WTC11 (cell line): ENCODE data around the gene METRN. TPM values are rescaled to one million over a fixed set of nuclear protein-coding genes. Genes with fewer than 3 reads are reported as not detected.

ENCODE experiments used
- ATAC-seq: fragments of 200-7000 bp; cut with Tn5 transposase; 2 replicates; pipeline ENCODE4 v1.10.0; 2021; ENCODE audit warnings: mild to moderate bottlenecking, moderate library complexity
- CTCF ChIA-PET: fragments of 300-600 bp; sonication (Branson Sonifier 250); formaldehyde crosslinking; loops from one replicate; lab custom pipeline; 2021; ENCODE audit warnings: antibody characterized with exemption; lab: Charles Lee
- POLR2A ChIA-PET: fragments of 350-600 bp; sonication (Branson Sonifier 250); formaldehyde crosslinking; loops from one replicate; lab custom pipeline; 2021; ENCODE audit warnings: antibody characterized with exemption; lab: Charles Lee
- DNase-seq: peaks from one replicate; pipeline ENCODE4 v3.0.0; 2021; ENCODE audit warnings: low spot score
- H3K27ac Mint-ChIP-seq: 2 replicates; pipeline ENCODE4 v1.8.0; 2021; ENCODE audit warnings: mixed read lengths
- H3K27me3 Mint-ChIP-seq: 2 replicates; pipeline ENCODE4 v1.8.0; 2021; ENCODE audit warnings: low read depth, mild to moderate bottlenecking, moderate library complexity, mixed read lengths
- H3K36me3 Mint-ChIP-seq: 2 replicates; pipeline ENCODE4 v1.8.0; 2021; ENCODE audit warnings: mixed read lengths
- H3K4me1 Mint-ChIP-seq: 2 replicates; pipeline ENCODE4 v1.8.0; 2022; ENCODE audit warnings: mixed read lengths
- H3K4me3 Mint-ChIP-seq: 2 replicates; pipeline ENCODE4 v1.8.0; 2021; ENCODE audit warnings: mild to moderate bottlenecking, moderate library complexity, mixed read lengths
- H3K9me3 Mint-ChIP-seq: 2 replicates; pipeline ENCODE4 v1.8.0; 2021; ENCODE audit warnings: mixed read lengths
- ATF2 ChIP-seq: sonication (generic); formaldehyde crosslinking; IDR thresholded peaks from 2 replicates; pipeline ENCODE4 v1.8.1; 2022; ENCODE audit warnings: low read depth, missing genetic modification reagents, borderline replicate concordance
- ATF3 ChIP-seq: sonication (generic); formaldehyde crosslinking; conservative IDR thresholded peaks from 2 replicates; pipeline ENCODE4 v1.8.1; 2022; ENCODE audit warnings: mild to moderate bottlenecking, missing genetic modification reagents
- ELF4 ChIP-seq: sonication (generic); formaldehyde crosslinking; IDR thresholded peaks from 2 replicates; pipeline ENCODE4 v1.8.1; 2022; ENCODE audit warnings: low read depth, mild to moderate bottlenecking, moderate library complexity, missing genetic modification reagents
- FOXJ3 ChIP-seq: sonication (generic); formaldehyde crosslinking; IDR thresholded peaks from 2 replicates; pipeline ENCODE4 v1.9.0; 2021; ENCODE audit warnings: missing genetic modification reagents, mild to moderate bottlenecking, borderline replicate concordance
- FOXP4 ChIP-seq: sonication (generic); formaldehyde crosslinking; IDR thresholded peaks from 2 replicates; pipeline ENCODE4 v1.8.0; 2022; ENCODE audit warnings: mild to moderate bottlenecking, missing genetic modification reagents
- GRHL2 ChIP-seq: fragments of 250-450 bp; sonication (Bioruptor Pico); IDR thresholded peaks from 2 replicates; pipeline ENCODE4 v1.8.0; 2022; ENCODE audit warnings: mild to moderate bottlenecking, moderate library complexity; ENCODE audit not compliant: insufficient replicate concordance, severe bottlenecking
- HMGXB4 ChIP-seq: sonication (generic); formaldehyde crosslinking; IDR thresholded peaks from 2 replicates; pipeline ENCODE4 v1.8.1; 2023; ENCODE audit warnings: mild to moderate bottlenecking, moderate library complexity, missing genetic modification reagents
- IRF2 ChIP-seq: sonication (generic); formaldehyde crosslinking; IDR thresholded peaks from 2 replicates; pipeline ENCODE4 v1.8.0; 2022; ENCODE audit warnings: low read depth, missing genetic modification reagents, borderline replicate concordance
- MXD4 ChIP-seq: fragments of 250-450 bp; sonication (Bioruptor Pico); IDR thresholded peaks from 2 replicates; pipeline ENCODE4 v1.8.0; 2021; ENCODE audit warnings: mild to moderate bottlenecking, moderate library complexity, borderline replicate concordance
- MYBL2 ChIP-seq: sonication (generic); formaldehyde crosslinking; IDR thresholded peaks from 2 replicates; pipeline ENCODE4 v1.8.1; 2023; ENCODE audit warnings: mild to moderate bottlenecking, moderate library complexity, missing genetic modification reagents
- NFATC4 ChIP-seq: fragments of 250-450 bp; sonication (Bioruptor Pico); IDR thresholded peaks from 2 replicates; pipeline ENCODE4 v1.9.0; 2021; ENCODE audit warnings: mild to moderate bottlenecking
- NFE2L1 ChIP-seq: sonication (generic); formaldehyde crosslinking; IDR thresholded peaks from 2 replicates; pipeline ENCODE4 v1.8.1; 2023; ENCODE audit warnings: missing genetic modification reagents
- OVOL2 ChIP-seq: fragments of 250-450 bp; sonication (Bioruptor Pico); IDR thresholded peaks from 2 replicates; pipeline ENCODE4 v1.9.0; 2021; ENCODE audit warnings: mild to moderate bottlenecking, borderline replicate concordance
- SMAD3 ChIP-seq: sonication (generic); formaldehyde crosslinking; IDR thresholded peaks from 2 replicates; pipeline ENCODE4 v1.8.0; 2022; ENCODE audit warnings: missing genetic modification reagents, mild to moderate bottlenecking, borderline replicate concordance
- SMAD4 ChIP-seq: sonication (generic); formaldehyde crosslinking; IDR thresholded peaks from 2 replicates; pipeline ENCODE4 v1.8.0; 2022; ENCODE audit warnings: mild to moderate bottlenecking, missing genetic modification reagents
- TEAD1 ChIP-seq: sonication (generic); formaldehyde crosslinking; IDR thresholded peaks from 2 replicates; pipeline ENCODE4 v1.8.0; 2022; ENCODE audit warnings: mild to moderate bottlenecking, missing genetic modification reagents
- TP53 ChIP-seq: sonication (generic); formaldehyde crosslinking; IDR thresholded peaks from 2 replicates; pipeline ENCODE4 v1.8.1; 2023; ENCODE audit warnings: mild to moderate bottlenecking, missing genetic modification reagents
- ZNF121 ChIP-seq: sonication (generic); formaldehyde crosslinking; IDR thresholded peaks from 2 replicates; pipeline ENCODE4 v1.8.0; 2023; ENCODE audit warnings: missing genetic modification reagents
- ZNF219 ChIP-seq: sonication (generic); formaldehyde crosslinking; IDR thresholded peaks from 2 replicates; pipeline ENCODE4 v1.8.0; 2023; ENCODE audit warnings: missing genetic modification reagents, mild to moderate bottlenecking, borderline replicate concordance
- ZNF423 ChIP-seq: fragments of 250-450 bp; sonication (Bioruptor Pico); IDR thresholded peaks from 2 replicates; pipeline ENCODE4 v2.1.2; 2022; ENCODE audit warnings: mild to moderate bottlenecking, moderate library complexity
- total RNA-seq: library from RNA; stranded (reverse); gene quantifications from 3 replicates; pipeline ENCODE4 v1.2.3, GENCODE V29; 2021

The METRN gene
- total RNA-seq, 1 experiment from 2014 or later: 30.9 TPM

GRCh38 chr16:674968-675883 lies 39.7 kb upstream of the METRN start, which contains the start of gene RHBDL1 (continued):
- TF ChIP-seq ATF3 (CRISPR knock-in tag): no peak
- peak; percentile 85; the same call in 1 of the 2 replicates for TF ChIP-seq NFATC4 (CRISPR knock-in tag)
- no peak for TF ChIP-seq ATF2
- no peak for TF ChIP-seq ELF4 (CRISPR knock-in tag)
- no peak for TF ChIP-seq MXD4
- TF ChIP-seq SMAD3 (CRISPR knock-in tag): no peak
- TF ChIP-seq ZNF121 (CRISPR knock-in tag): no peak
- no peak for TF ChIP-seq ZNF219 (CRISPR knock-in tag)
- peak; percentile 4; the same call in 1 of the 2 replicates for TF ChIP-seq ZNF423
- TF ChIP-seq FOXJ3 (CRISPR knock-in tag): no peak
- TF ChIP-seq TEAD1 (CRISPR knock-in tag): 0 out of 2 replicates have a peak, but pooled peaks have one; percentile 34
- TF ChIP-seq HMGXB4 (CRISPR knock-in tag): peak; percentile 77; the same call in 1 of the 2 replicates
- TF ChIP-seq FOXP4 (CRISPR knock-in tag): 0 out of 2 replicates have a peak, but pooled peaks have one; percentile 22

GRCh38 chr16:675884-676564 lies 38.9 kb upstream of the METRN start:
- DNase-seq (no peak), ATAC-seq (no peak)
- Mint-ChIP-seq H3K36me3 (peaks cover 7% of the 10 kb centered on the region), H3K27me3 (no peaks in the 10 kb centered on the region), H3K4me1 (peaks cover 15% of the 10 kb centered on the region), H3K9me3 (no peaks in the 10 kb centered on the region), H3K4me3 (peak overlapping the region; percentile 41), H3K27ac (no peak overlapping the region)
- ChIA-PET CTCF (interaction anchor here (0.6 to 2.8 kb wide), 21 partner anchors 8 to 292 kb away, joined by 3 to 16 read pairs (median 5); partner anchors contain the start of genes CIAO3, METTL26, RHOT2 and WDR24), POLR2A (interaction anchor here (0.6 to 1.5 kb wide), 4 partner anchors 14 to 91 kb away, joined by 3 to 4 read pairs (median 3); partner anchors contain the start of gene WDR24)
- TF ChIP-seq IRF2 (CRISPR knock-in tag): no peak
- no peak for TF ChIP-seq OVOL2
- no peak for TF ChIP-seq GRHL2
- no peak for TF ChIP-seq NFE2L1 (CRISPR knock-in tag)
- TF ChIP-seq MYBL2 (CRISPR knock-in tag): no peak
- no peak for TF ChIP-seq SMAD4 (CRISPR knock-in tag)
- no peak for TF ChIP-seq TP53 (CRISPR knock-in tag)
